Body of pancreas (tissue), 4 donors: ENCODE results near the gene CACNA1S.

Source experiments
- POLR2A ChIP-seq, 3 donors: fragments of 450-650 bp; IDR thresholded peaks; one replicate each; pipeline ENCODE4 v1.6.1; 2016; ENCODE audit warnings: antibody characterized with exemption in 3 of 3, mild to moderate bottlenecking in 2 of 3
- TF ChIP-seq, protein P1 (sequence below), 7 experiments: fragments of 450-650 bp in 4 of 7; fragments of 200-600 bp in 3 of 7; sonication (generic) in 3 of 7; IDR thresholded peaks; one replicate each; pipeline ENCODE4 v1.5.1; 2016 to 2019; ENCODE audit warnings: antibody characterized with exemption in 7 of 7

GRCh38 chr1:201062511-201063091 is 49.6 kb downstream of the CACNA1S start:
- TF ChIP-seq, protein P1, sequence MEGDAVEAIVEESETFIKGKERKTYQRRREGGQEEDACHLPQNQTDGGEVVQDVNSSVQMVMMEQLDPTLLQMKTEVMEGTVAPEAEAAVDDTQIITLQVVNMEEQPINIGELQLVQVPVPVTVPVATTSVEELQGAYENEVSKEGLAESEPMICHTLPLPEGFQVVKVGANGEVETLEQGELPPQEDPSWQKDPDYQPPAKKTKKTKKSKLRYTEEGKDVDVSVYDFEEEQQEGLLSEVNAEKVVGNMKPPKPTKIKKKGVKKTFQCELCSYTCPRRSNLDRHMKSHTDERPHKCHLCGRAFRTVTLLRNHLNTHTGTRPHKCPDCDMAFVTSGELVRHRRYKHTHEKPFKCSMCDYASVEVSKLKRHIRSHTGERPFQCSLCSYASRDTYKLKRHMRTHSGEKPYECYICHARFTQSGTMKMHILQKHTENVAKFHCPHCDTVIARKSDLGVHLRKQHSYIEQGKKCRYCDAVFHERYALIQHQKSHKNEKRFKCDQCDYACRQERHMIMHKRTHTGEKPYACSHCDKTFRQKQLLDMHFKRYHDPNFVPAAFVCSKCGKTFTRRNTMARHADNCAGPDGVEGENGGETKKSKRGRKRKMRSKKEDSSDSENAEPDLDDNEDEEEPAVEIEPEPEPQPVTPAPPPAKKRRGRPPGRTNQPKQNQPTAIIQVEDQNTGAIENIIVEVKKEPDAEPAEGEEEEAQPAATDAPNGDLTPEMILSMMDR (IDR thresholded peaks at IDR 0.05): no peak
- TF ChIP-seq POLR2A (IDR thresholded peaks at IDR 0.05): no peak
